ENCODE data around the gene PADI2. TPM values are rescaled to one million over a fixed set of nuclear protein-coding genes. Genes with fewer than 3 reads are reported as not detected.

The PADI2 gene
- polyA plus RNA-seq, 2 donors = 0.43 to 0.58 TPM

DNA sequence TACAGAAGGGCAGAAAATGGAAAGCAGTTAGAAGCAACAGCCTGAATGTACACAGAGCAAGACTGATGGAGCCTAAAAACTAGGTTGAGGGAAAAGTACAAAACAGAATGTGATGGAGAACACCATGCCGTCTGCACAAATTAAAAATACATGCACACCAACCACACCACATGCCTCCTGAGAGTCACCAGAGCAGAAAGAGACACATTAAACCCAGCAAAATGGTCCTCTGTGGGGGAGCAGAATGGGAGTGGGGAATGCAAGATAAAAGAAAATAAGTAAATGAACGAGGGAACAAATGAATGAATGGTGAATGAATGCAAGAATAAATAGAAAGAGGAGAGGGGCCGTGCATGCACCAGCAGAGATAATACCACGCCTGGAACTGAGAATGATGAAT, 24.1 kb downstream of the PADI2 start:
- WGBS, 2 donors = 42 to 57% methylated on average over 4 of the region's 4 CpGs
- Histone ChIP-seq H3K27ac (ENCODE audit: low read depth in 2 of 2, low read length in 1 of 2) (no peak overlapping the region), H3K4me1 (ENCODE audit: control insufficient read depth in 2 of 2, insufficient read depth in 2 of 2, low read length in 1 of 2) (peaks cover 8 to 18% of the 10 kb centered on the region in 2 donors), H3K4me3 (ENCODE audit: low read depth in 1 of 2, low read length in 2 of 2) (no peak overlapping the region), H3K9me3 (ENCODE audit: control insufficient read depth in 2 of 2, insufficient read depth in 1 of 2, low read depth in 1 of 2, low read length in 1 of 2) (peaks cover 0 to 2% of the 10 kb centered on the region in 2 donors), H3K36me3 (ENCODE audit: control insufficient read depth in 2 of 2, insufficient read depth in 2 of 2, low read length in 1 of 2) (no peaks in the 10 kb centered on the region), H3K27me3 (ENCODE audit: control insufficient read depth in 1 of 2, insufficient read depth in 2 of 2, low read length in 2 of 2) (no peaks in the 10 kb centered on the region)

DNA sequence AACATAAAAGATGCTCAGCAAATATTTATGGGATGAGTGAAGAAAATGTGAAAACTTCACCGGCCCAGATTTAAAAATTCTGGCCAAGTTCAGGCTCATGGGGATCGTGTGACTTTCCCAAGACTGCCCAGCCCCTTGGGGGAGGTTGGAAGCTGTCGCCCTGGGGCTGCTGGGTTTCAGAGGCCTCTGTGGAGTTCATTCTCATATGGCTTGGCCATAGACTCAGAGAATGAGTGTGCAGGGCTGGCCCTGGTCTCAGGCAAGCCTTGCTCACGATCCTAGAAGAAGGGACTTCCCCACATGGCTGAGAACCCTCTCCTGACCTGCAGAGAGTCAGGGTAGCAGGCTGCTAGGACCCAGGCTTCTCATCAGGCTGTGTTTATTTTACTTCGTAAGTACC, 24.6 kb downstream of the PADI2 start:
- no peaks in the 10 kb centered on the region for H3K36me3 ChIP-seq (ENCODE audit: control insufficient read depth in 2 of 2, insufficient read depth in 2 of 2, low read length in 1 of 2)
- H3K27ac ChIP-seq (ENCODE audit: low read depth in 2 of 2, low read length in 1 of 2) = no peak overlapping the region
- 44 to 49% methylated on average over 5 of the region's 5 CpGs for WGBS, 2 donors
- peaks cover 8 to 18% of the 10 kb centered on the region in 2 donors for H3K4me1 ChIP-seq (ENCODE audit: control insufficient read depth in 2 of 2, insufficient read depth in 2 of 2, low read length in 1 of 2)
- H3K27me3 ChIP-seq (ENCODE audit: control insufficient read depth in 1 of 2, insufficient read depth in 2 of 2, low read length in 2 of 2) = no peaks in the 10 kb centered on the region
- no peak overlapping the region for H3K4me3 ChIP-seq (ENCODE audit: low read depth in 1 of 2, low read length in 2 of 2)
- H3K9me3 ChIP-seq (ENCODE audit: control insufficient read depth in 2 of 2, insufficient read depth in 1 of 2, low read depth in 1 of 2, low read length in 1 of 2) = peaks cover 0 to 2% of the 10 kb centered on the region in 2 donors

- Histone ChIP-seq H3K9me3 (ENCODE audit: control insufficient read depth in 2 of 2, insufficient read depth in 1 of 2, low read depth in 1 of 2, low read length in 1 of 2) (peaks cover 0 to 2% of the 10 kb centered on the region in 2 donors), H3K27me3 (ENCODE audit: control insufficient read depth in 1 of 2, insufficient read depth in 2 of 2, low read length in 2 of 2) (no peaks in the 10 kb centered on the region), H3K4me3 (ENCODE audit: low read depth in 1 of 2, low read length in 2 of 2) (no peak overlapping the region), H3K36me3 (ENCODE audit: control insufficient read depth in 2 of 2, insufficient read depth in 2 of 2, low read length in 1 of 2) (no peaks in the 10 kb centered on the region), H3K27ac (ENCODE audit: low read depth in 2 of 2, low read length in 1 of 2) (peak overlapping the region in 1 of 2 donors; percentile 18), H3K4me1 (ENCODE audit: control insufficient read depth in 2 of 2, insufficient read depth in 2 of 2, low read length in 1 of 2) (peaks cover 8 to 17% of the 10 kb centered on the region in 2 donors)
- 52 to 71% methylated on average over 8 of the region's 8 CpGs for WGBS, 2 donors
Measured at GRCh38 chr1:17093822-17094393, 25.3 kb downstream of the PADI2 start.

GRCh38 chr1:17091252-17091651, 28.0 kb downstream of the PADI2 start:
- no peak overlapping the region for H3K4me3 ChIP-seq (ENCODE audit: low read depth in 1 of 2, low read length in 2 of 2)
- no peaks in the 10 kb centered on the region for H3K4me1 ChIP-seq (ENCODE audit: control insufficient read depth in 2 of 2, insufficient read depth in 2 of 2, low read length in 1 of 2)
- no peak overlapping the region for H3K27ac ChIP-seq (ENCODE audit: low read depth in 2 of 2, low read length in 1 of 2)
- 77 to 78% methylated on average over 7 of the region's 7 CpGs for WGBS, 2 donors
- H3K9me3 ChIP-seq (ENCODE audit: control insufficient read depth in 2 of 2, insufficient read depth in 1 of 2, low read depth in 1 of 2, low read length in 1 of 2) = peaks cover 0 to 2% of the 10 kb centered on the region in 2 donors
- H3K27me3 ChIP-seq (ENCODE audit: control insufficient read depth in 1 of 2, insufficient read depth in 2 of 2, low read length in 2 of 2) = no peaks in the 10 kb centered on the region
- H3K36me3 ChIP-seq (ENCODE audit: control insufficient read depth in 2 of 2, insufficient read depth in 2 of 2, low read length in 1 of 2) = no peaks in the 10 kb centered on the region

- no peaks in the 10 kb centered on the region for H3K27me3 ChIP-seq (ENCODE audit: control insufficient read depth in 1 of 2, insufficient read depth in 2 of 2, low read length in 2 of 2)
- H3K4me1 ChIP-seq (ENCODE audit: control insufficient read depth in 2 of 2, insufficient read depth in 2 of 2, low read length in 1 of 2) = no peaks in the 10 kb centered on the region
- H3K9me3 ChIP-seq (ENCODE audit: control insufficient read depth in 2 of 2, insufficient read depth in 1 of 2, low read depth in 1 of 2, low read length in 1 of 2) = peaks cover 0 to 2% of the 10 kb centered on the region in 2 donors
- H3K4me3 ChIP-seq (ENCODE audit: low read depth in 1 of 2, low read length in 2 of 2) = no peak overlapping the region
- 80 to 81% methylated on average over 14 of the region's 14 CpGs for WGBS, 2 donors
- H3K36me3 ChIP-seq (ENCODE audit: control insufficient read depth in 2 of 2, insufficient read depth in 2 of 2, low read length in 1 of 2) = no peaks in the 10 kb centered on the region
- H3K27ac ChIP-seq (ENCODE audit: low read depth in 2 of 2, low read length in 1 of 2) = no peak overlapping the region
Measured at GRCh38 chr1:17089506-17089905, 29.7 kb downstream of the PADI2 start.

GRCh38 chr1:17086751-17087150, 32.5 kb downstream of the PADI2 start:
- Histone ChIP-seq H3K4me3 (ENCODE audit: low read depth in 1 of 2, low read length in 2 of 2) (no peak overlapping the region), H3K4me1 (ENCODE audit: control insufficient read depth in 2 of 2, insufficient read depth in 2 of 2, low read length in 1 of 2) (no peaks in the 10 kb centered on the region), H3K36me3 (ENCODE audit: control insufficient read depth in 2 of 2, insufficient read depth in 2 of 2, low read length in 1 of 2) (no peaks in the 10 kb centered on the region), H3K9me3 (ENCODE audit: control insufficient read depth in 2 of 2, insufficient read depth in 1 of 2, low read depth in 1 of 2, low read length in 1 of 2) (no peaks in the 10 kb centered on the region), H3K27ac (ENCODE audit: low read depth in 2 of 2, low read length in 1 of 2) (no peak overlapping the region), H3K27me3 (ENCODE audit: control insufficient read depth in 1 of 2, insufficient read depth in 2 of 2, low read length in 2 of 2) (no peaks in the 10 kb centered on the region)
- WGBS, 2 donors = 72% methylated on average over 6 of the region's 6 CpGs

- no peak overlapping the region for H3K4me3 ChIP-seq (ENCODE audit: low read depth in 1 of 2, low read length in 2 of 2)
- no peaks in the 10 kb centered on the region for H3K27me3 ChIP-seq (ENCODE audit: control insufficient read depth in 1 of 2, insufficient read depth in 2 of 2, low read length in 2 of 2)
- WGBS, 2 donors = 75 to 81% methylated on average over 10 of the region's 10 CpGs
Measured at GRCh38 chr1:17084787-17085186, 34.5 kb downstream of the PADI2 start.

DNA sequence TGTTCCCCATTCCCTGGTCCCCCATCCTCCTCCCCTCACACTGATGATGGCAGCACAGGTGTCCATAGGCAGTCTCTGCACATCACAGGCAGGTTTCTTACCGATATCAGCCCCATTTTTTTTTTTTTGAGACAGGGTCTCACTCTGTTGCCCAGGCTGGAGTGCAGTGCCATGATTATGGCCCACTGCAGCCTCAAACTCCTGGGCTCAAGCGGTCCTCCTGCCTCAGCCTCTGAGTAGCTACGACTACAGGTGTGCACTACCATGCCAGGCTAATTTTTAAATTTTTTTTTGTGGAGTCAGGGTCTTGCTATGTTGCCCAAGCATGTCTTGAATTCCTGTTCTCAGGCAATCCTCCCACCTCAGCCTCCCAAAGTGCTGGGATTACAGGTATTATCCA, 36.5 kb downstream of the PADI2 start:
- WGBS, 2 donors = 91 to 94% methylated on average over 3 of the region's 3 CpGs
- no peaks in the 10 kb centered on the region for H3K27me3 ChIP-seq (ENCODE audit: control insufficient read depth in 1 of 2, insufficient read depth in 2 of 2, low read length in 2 of 2)
- no peak overlapping the region for H3K4me3 ChIP-seq (ENCODE audit: low read depth in 1 of 2, low read length in 2 of 2)
- no peaks in the 10 kb centered on the region for H3K36me3 ChIP-seq (ENCODE audit: control insufficient read depth in 2 of 2, insufficient read depth in 2 of 2, low read length in 1 of 2)
- H3K9me3 ChIP-seq (ENCODE audit: control insufficient read depth in 2 of 2, insufficient read depth in 1 of 2, low read depth in 1 of 2, low read length in 1 of 2) = no peaks in the 10 kb centered on the region
- H3K4me1 ChIP-seq (ENCODE audit: control insufficient read depth in 2 of 2, insufficient read depth in 2 of 2, low read length in 1 of 2) = no peaks in the 10 kb centered on the region
- H3K27ac ChIP-seq (ENCODE audit: low read depth in 2 of 2, low read length in 1 of 2) = no peak overlapping the region

More at GRCh38 chr1:17084787-17085186, 34.5 kb downstream of the PADI2 start:
- Histone ChIP-seq H3K36me3 (ENCODE audit: control insufficient read depth in 2 of 2, insufficient read depth in 2 of 2, low read length in 1 of 2) (no peaks in the 10 kb centered on the region), H3K27ac (ENCODE audit: low read depth in 2 of 2, low read length in 1 of 2) (no peak overlapping the region), H3K4me1 (ENCODE audit: control insufficient read depth in 2 of 2, insufficient read depth in 2 of 2, low read length in 1 of 2) (no peaks in the 10 kb centered on the region), H3K9me3 (ENCODE audit: control insufficient read depth in 2 of 2, insufficient read depth in 1 of 2, low read depth in 1 of 2, low read length in 1 of 2) (no peaks in the 10 kb centered on the region)

DNA sequence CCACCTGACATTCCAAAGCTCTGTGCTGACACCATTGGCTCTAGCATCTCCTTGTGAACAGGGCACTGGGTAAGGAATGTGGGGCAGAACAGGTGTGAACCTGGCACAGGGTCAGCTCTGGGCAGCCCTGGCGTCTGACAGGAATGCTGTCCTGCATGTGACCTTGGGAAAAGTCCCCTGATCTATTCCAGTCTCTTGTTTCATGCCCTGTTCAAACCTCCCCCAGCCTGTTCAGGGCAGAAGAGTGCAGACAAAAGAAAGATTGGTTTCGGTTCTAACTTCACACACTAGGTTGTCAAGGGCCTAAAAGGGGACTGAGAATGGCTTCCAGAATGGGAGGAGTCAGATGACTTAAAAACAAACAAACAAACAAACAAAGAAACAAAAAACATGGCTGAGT, 37.8 kb downstream of the PADI2 start:
- 35 to 51% methylated on average over 2 of the region's 2 CpGs for WGBS, 2 donors
- no peak overlapping the region for H3K27ac ChIP-seq (ENCODE audit: low read depth in 2 of 2, low read length in 1 of 2)

DNA sequence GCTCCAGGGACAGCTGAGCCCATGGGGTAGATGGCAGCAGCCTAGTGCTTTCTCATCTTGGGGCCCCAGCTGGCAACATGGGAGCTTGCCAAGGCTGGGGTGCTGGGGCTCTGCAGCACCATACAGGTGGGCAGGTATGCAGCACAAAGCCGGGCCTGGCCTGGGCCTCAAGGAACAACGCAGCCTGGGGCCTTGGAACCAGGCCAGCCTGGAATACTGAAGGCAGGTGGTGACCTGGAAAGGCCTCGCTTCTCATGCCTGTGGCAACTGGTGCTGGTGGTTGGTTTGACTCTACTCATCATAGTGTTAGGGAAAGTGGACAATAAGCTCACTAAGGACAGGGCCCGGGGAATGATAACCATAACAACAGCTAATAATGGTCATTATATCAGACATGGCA, 38.4 kb downstream of the PADI2 start:
- WGBS, 2 donors = 54 to 58% methylated on average over 4 of the region's 4 CpGs
- H3K36me3 ChIP-seq (ENCODE audit: control insufficient read depth in 2 of 2, insufficient read depth in 2 of 2, low read length in 1 of 2) = no peaks in the 10 kb centered on the region
- H3K9me3 ChIP-seq (ENCODE audit: control insufficient read depth in 2 of 2, insufficient read depth in 1 of 2, low read depth in 1 of 2, low read length in 1 of 2) = no peaks in the 10 kb centered on the region
- no peak overlapping the region for H3K27ac ChIP-seq (ENCODE audit: low read depth in 2 of 2, low read length in 1 of 2)
- no peaks in the 10 kb centered on the region for H3K27me3 ChIP-seq (ENCODE audit: control insufficient read depth in 1 of 2, insufficient read depth in 2 of 2, low read length in 2 of 2)
- no peaks in the 10 kb centered on the region for H3K4me1 ChIP-seq (ENCODE audit: control insufficient read depth in 2 of 2, insufficient read depth in 2 of 2, low read length in 1 of 2)
- no peak overlapping the region for H3K4me3 ChIP-seq (ENCODE audit: low read depth in 1 of 2, low read length in 2 of 2)

More for the DNA sequence above, 37.8 kb downstream of the PADI2 start:
- Histone ChIP-seq H3K4me3 (ENCODE audit: low read depth in 1 of 2, low read length in 2 of 2) (no peak overlapping the region), H3K4me1 (ENCODE audit: control insufficient read depth in 2 of 2, insufficient read depth in 2 of 2, low read length in 1 of 2) (no peaks in the 10 kb centered on the region), H3K36me3 (ENCODE audit: control insufficient read depth in 2 of 2, insufficient read depth in 2 of 2, low read length in 1 of 2) (no peaks in the 10 kb centered on the region), H3K9me3 (ENCODE audit: control insufficient read depth in 2 of 2, insufficient read depth in 1 of 2, low read depth in 1 of 2, low read length in 1 of 2) (no peaks in the 10 kb centered on the region), H3K27me3 (ENCODE audit: control insufficient read depth in 1 of 2, insufficient read depth in 2 of 2, low read length in 2 of 2) (no peaks in the 10 kb centered on the region)

All from esophagus (tissue), 2 donors.